ENCODE results near the gene USP32. TPM values are rescaled to one million over a fixed set of nuclear protein-coding genes. Genes with fewer than 3 reads are reported as not detected.

The USP32 gene
- total RNA-seq, 2 experiments from 2014 or later, result 26.6 to 27.0 TPM

- CTCF ChIA-PET, result interaction anchor here (0.6 kb wide), 1 partner anchor 221 kb away, joined by 3 read pairs; no protein-coding TSS in a partner anchor
- POLR2A ChIA-PET, result no interaction called here
Observed at GRCh38 chr17:60167065-60167741, 224.7 kb downstream of the USP32 start.

DNA sequence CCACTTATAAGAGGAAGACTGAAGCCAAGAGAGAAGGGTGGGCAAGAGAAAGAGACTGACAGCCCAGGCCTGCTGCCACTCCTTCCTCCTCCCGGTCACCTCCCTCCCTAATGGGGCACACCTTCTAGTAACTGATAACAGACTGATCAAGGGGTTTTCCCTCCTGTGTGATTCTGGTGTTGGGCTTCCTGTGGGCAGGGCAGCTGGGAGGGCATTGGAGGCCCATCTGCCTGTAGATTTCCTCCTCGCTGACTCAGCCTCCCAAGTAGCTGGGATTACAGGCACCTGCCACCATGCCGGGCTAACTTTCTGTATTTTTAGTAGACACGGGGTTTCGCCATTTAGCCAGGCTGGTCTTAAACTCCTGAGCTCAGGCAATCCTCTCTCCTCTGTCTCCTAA, 226.0 kb downstream of the USP32 start:
- POLR2A ChIA-PET, result no interaction called here
- CTCF ChIA-PET, result no interaction called here

DNA sequence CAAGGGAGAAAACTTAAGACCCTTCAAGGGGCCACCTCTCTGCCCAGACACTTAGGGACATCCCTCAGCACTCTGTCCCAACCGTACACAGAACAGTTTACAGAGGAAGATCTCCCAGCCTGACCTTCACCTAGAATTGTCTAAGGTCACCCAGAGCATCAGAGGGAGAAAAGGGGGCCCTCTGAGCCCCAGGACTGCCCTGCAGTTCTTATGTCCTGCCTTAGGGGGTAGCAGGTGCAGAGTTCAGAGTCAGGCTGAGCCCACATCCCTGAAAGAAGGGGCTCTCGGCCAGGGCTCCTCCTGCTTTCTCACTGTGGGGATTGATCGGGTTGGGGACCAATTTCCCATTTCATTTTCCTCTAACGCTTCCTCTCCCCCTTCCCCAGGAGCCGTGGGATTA, 226.7 kb downstream of the USP32 start:
- POLR2A ChIA-PET, result no interaction called here
- CTCF ChIA-PET, result no interaction called here

- CTCF ChIA-PET, result no interaction called here
Observed at GRCh38 chr17:60164697-60165096, 227.2 kb downstream of the USP32 start.

DNA sequence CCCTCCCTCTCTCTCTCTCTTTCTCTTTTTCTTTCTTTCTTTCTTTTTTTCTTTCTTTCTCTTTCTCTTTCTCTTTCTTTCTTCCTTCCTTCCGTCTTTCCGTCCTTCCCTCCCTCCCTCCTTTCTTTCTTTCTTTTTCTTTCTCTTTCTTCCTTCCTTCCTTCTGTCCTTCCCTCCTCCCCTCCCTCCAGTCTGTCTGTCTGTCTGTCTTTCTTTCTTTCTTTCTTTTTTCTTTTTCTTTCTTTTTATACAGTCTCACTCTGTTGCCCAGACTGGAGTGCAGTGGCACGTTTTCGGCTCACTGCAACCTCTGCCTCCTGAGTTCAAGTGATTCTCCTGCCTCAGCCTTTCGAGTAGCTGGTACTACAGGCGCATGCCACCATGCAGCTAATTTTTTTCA, 227.8 kb downstream of the USP32 start:
- POLR2A ChIA-PET, result no interaction called here

More at GRCh38 chr17:60164697-60165096, 227.2 kb downstream of the USP32 start:
- POLR2A ChIA-PET, result no interaction called here

DNA sequence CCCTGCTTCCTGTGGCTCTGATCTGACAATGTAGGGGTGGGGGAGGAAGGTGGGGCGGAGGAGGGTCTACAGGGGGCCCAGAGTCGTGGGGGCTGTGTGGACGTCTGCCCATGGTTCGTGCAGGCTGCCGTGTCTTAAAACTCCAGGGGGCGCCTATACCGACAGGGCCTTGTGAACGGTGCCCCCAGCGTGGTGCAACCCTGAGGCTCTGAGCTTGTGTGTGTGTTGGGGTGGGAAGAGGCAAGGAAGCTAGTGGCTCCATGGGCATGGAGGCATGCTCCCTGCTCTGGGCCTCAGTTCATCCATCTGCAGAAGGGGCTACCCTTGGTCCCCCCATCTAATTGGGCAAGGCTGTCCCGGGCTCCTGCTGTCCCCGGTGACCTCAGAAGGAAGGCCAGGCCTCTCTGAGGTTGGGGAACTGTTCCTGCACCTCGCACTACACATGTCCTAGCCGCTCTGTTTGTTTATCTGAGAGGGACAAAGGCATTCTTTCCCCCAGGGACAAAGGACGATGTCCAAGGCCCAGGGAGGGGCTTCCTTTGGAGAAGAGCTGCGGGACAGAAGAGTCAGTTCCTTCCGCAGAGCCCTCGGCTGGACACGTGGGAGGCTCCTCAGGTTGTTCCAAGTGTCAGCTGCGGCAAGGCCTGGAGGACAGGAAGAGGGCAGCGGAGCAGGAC, 228.7 kb downstream of the USP32 start:
- CTCF ChIA-PET, result interaction anchor here (0.6 kb wide), 1 partner anchor 21 kb away, joined by 3 read pairs; no protein-coding TSS in a partner anchor

More for the DNA sequence above, 227.8 kb downstream of the USP32 start:
- CTCF ChIA-PET, result no interaction called here

GRCh38 chr17:60161598-60162330, 230.2 kb downstream of the USP32 start:
- ChIA-PET POLR2A (interaction anchor here (0.6 kb wide), 1 partner anchor 270 kb away, joined by 3 read pairs; no protein-coding TSS in a partner anchor), CTCF (no interaction called here)

More for the DNA sequence above, 228.7 kb downstream of the USP32 start:
- POLR2A ChIA-PET, result no interaction called here

DNA sequence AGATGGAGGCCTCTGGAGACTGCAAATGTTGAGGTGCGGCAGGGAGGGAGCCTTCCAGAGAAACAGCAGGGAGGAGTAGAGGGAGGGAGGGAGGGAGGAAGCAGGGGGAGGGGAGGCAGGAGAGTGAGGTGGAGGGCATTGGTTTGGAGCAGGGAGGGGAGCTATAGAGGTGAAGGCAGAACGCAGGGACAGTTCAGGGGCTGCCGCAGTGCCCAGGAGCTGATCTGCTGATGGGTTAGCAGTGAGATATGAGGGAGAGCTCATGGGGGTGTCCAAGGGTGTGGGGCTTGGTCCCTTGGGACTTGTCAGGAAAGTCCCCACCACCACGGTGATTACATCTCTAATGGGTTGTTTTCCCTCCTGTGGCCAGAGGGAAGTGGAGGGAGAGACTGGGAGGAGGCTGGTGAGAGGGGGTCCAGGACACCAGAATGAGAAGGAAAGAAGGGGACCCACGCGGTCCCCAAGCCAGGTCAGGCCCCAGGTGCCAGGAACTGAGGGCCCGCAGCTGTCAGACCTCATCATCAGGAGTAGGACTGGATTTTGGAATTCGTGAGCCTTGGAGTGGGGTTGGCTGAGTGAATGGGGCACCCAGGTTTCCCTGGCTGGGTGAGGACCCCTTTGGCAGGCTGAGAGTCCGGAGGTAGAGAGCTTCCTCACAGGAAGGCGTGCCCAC, 231.0 kb downstream of the USP32 start:
- POLR2A ChIA-PET, result no interaction called here
- CTCF ChIA-PET, result no interaction called here

DNA sequence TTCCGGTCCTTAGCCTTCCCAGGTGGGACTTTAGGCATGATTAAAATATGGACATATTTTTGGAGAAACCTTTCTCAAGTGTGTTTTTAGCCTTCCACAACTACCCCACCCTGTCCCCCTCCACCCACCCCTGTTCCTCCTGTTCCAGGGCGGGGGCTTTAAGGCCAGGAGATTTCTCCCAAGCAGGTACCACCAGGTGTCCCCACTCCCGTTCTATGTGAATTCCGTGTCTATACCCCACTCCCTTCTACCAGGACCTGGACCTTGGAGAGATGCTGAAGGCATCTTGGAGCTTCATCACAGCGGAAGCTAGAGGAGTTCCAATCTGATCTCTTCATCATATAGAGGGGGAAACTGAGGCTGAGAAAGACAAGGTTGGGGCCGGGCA, 232.5 kb downstream of the USP32 start:
- POLR2A ChIA-PET, result no interaction called here
- CTCF ChIA-PET, result no interaction called here

DNA sequence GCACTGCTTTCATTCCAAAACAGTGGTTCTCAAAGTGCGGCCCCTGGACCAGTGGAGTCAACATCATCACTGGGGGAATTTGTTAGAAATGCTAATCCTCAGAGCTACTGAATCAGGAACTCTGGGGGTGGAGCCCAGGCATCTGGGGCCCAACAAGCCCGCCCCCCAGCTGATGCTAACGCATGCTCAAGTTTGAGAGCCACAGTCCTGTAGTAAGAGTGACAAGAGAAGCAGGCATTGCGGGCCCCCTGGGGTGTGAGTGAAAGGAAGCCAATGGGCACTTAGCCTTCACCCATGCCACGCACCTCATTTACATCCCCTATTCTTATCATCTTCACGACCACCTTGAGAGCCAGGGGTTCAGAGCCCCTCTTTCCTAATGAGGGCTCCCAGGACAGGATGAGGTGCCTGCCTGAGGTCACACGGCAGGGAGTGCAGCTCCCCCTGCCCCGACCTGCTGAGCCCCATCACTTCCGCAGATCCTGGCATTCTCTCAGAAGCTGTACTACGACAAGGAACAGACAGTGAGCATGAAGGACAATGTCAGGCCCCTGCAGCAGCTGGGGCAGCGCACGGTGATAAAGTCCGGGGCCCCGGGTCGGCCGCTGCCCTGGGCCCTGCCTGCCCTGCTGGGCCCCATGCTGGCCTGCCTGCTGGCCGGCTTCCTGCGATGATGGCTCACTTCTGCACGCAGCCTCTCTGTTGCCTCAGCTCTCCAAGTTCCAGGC, 233.0 kb downstream of the USP32 start:
- POLR2A ChIA-PET, result no interaction called here

DNA sequence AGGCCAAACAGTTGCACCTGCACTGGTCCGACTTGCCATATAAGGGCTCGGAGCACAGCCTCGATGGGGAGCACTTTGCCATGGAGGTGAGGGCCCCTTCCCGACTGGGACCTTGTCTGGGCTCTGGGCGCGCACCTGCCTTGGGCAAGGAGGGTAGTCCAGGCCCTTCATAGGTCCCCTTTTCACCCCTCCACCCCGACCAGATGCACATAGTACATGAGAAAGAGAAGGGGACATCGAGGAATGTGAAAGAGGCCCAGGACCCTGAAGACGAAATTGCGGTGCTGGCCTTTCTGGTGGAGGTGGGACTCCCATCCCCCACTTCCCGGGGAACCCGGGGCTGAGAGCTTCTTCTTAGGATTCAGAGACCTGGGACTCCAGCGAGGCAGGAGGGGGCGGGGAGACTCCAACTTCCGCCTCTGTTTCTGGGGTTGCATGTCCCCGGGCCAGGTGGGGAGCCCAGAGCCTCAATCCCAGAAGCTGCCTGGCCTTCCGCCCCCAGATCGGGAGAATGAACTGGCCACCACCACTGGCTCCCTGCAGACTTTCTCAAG, 234.4 kb downstream of the USP32 start:
- POLR2A ChIA-PET, result no interaction called here
- CTCF ChIA-PET, result no interaction called here

More for the DNA sequence above, 233.0 kb downstream of the USP32 start:
- CTCF ChIA-PET, result no interaction called here

- ChIA-PET POLR2A (no interaction called here), CTCF (no interaction called here)
Observed at GRCh38 chr17:60156746-60157145, 235.2 kb downstream of the USP32 start.

- CTCF ChIA-PET, result no interaction called here
Observed at GRCh38 chr17:60155815-60156214, 236.1 kb downstream of the USP32 start.

DNA sequence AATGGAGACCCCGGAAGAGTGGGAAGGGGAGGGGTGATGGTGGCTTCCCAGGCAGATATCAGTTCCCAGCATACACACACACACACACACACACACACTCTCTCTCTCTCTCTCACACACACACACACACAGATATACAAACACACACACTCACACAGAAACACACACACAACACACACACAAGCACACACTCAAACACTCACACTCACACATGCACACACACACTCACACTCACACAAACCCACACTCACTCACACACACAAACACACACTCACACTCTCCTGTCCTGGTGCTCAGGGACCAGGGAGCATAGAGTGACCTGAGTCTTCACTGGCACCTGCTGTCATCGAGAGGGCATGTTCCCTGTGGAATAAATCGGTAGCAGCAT, 236.5 kb downstream of the USP32 start:
- ChIA-PET POLR2A (no interaction called here), CTCF (no interaction called here)

More at GRCh38 chr17:60155815-60156214, 236.1 kb downstream of the USP32 start:
- POLR2A ChIA-PET, result no interaction called here

- CTCF ChIA-PET, result no interaction called here
- POLR2A ChIA-PET, result no interaction called here
Observed at GRCh38 chr17:60154616-60155426, 237.1 kb downstream of the USP32 start.

DNA sequence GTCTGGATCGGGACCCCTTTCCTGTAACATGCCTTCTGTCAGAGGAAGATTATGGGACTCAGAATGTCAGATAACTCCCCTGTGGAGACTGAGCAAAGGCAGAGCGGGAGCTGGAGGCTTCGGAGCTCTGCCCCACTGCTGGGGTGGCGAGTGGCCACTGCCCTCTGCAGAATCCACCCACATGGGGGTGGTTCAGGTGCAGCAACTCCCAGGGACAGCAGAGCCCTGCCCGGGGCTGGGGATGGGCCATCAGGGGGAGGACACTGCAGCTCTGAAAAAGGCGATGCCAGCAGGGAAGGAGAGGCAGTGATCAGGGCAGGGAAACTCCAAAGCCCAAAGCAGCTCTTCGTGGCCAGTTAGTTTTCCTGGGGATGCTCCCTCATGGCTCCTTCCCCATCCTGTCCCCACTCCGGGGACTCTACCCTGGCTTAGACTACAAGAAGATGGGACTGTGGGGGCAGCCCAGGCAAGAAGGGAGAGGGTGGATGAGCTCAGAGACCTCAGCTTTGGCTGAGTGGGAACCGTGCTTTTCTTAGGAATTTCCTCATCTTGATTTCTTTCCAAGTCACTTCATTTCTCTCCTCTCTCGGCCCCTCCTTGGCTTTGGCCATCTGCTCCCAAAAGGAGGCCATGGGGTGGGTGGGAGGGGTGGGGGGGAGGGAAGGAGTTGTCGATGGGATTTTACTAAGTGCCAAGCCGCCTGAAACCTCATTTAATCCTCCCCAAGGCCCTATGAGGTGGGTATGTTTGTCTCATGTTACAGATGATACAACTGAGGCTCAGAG, 238.1 kb downstream of the USP32 start:
- CTCF ChIA-PET, result interaction anchor here (0.6 to 0.9 kb wide), 2 partner anchors 13 to 24 kb away, joined by 3 to 5 read pairs; no protein-coding TSS in a partner anchor
- POLR2A ChIA-PET, result no interaction called here

- CTCF ChIA-PET, result no interaction called here
- POLR2A ChIA-PET, result no interaction called here
Observed at GRCh38 chr17:60151355-60151754, 240.6 kb downstream of the USP32 start.
